HepG2 (cell line): Measurements from ENCODE around the gene NME4. TPM values are rescaled to one million over a fixed set of nuclear protein-coding genes. Genes with fewer than 3 reads are reported as not detected.

Experiments
- ARID4A ChIP-seq: sonication (generic); formaldehyde crosslinking; IDR thresholded peaks from 2 replicates; pipeline ENCODE4 v1.5.0; 2020; ENCODE audit warnings: mild to moderate bottlenecking, missing genetic modification reagents, borderline replicate concordance
- ATF6 ChIP-seq: sonication (generic); formaldehyde crosslinking; conservative IDR thresholded peaks from 2 replicates; pipeline ENCODE4 v1.4.0; 2020; ENCODE audit warnings: missing genetic modification reagents
- MEF2D ChIP-seq: sonication (generic); formaldehyde crosslinking; IDR thresholded peaks from 2 replicates; pipeline ENCODE4 v1.5.1; 2020; ENCODE audit warnings: mild to moderate bottlenecking, missing genetic modification reagents
- RBFOX2 ChIP-seq: fragments of 200-400 bp; formaldehyde crosslinking; IDR thresholded peaks from 2 replicates; pipeline ENCODE4 v1.6.1; 2017; ENCODE audit warnings: low read depth, mild to moderate bottlenecking, low read length
- TARDBP ChIP-seq: sonication (generic); formaldehyde crosslinking; IDR thresholded peaks from 2 replicates; pipeline ENCODE4 v1.8.0; 2022; ENCODE audit warnings: mild to moderate bottlenecking, missing genetic modification reagents
- TBX2 ChIP-seq: sonication (generic); formaldehyde crosslinking; IDR thresholded peaks from 2 replicates; pipeline ENCODE4 v1.5.0; 2020; ENCODE audit warnings: missing genetic modification reagents, mild to moderate bottlenecking, borderline replicate concordance
- ZFX ChIP-seq: sonication (generic); formaldehyde crosslinking; IDR thresholded peaks from 2 replicates; pipeline ENCODE4 v1.4.0; 2020; ENCODE audit warnings: mild to moderate bottlenecking, low read depth, missing genetic modification reagents, moderate library complexity
- ZMAT5 ChIP-seq: sonication (generic); formaldehyde crosslinking; IDR thresholded peaks from 2 replicates; pipeline ENCODE4 v1.5.0; 2020; ENCODE audit warnings: mild to moderate bottlenecking, low read depth, missing genetic modification reagents, borderline replicate concordance
- ZNF121 ChIP-seq: sonication (generic); formaldehyde crosslinking; IDR thresholded peaks from 2 replicates; pipeline ENCODE4 v1.5.0; 2020; ENCODE audit warnings: mild to moderate bottlenecking, missing genetic modification reagents
- ZNF674 ChIP-seq: sonication (generic); formaldehyde crosslinking; IDR thresholded peaks from 2 replicates; pipeline ENCODE4 v1.5.0; 2020; ENCODE audit warnings: low read depth, mild to moderate bottlenecking, missing genetic modification reagents
- ZNF713 ChIP-seq: sonication (generic); formaldehyde crosslinking; IDR thresholded peaks from 2 replicates; pipeline ENCODE4 v1.4.0; 2020; ENCODE audit warnings: mild to moderate bottlenecking, missing genetic modification reagents
- ZNF747 ChIP-seq: sonication (generic); formaldehyde crosslinking; IDR thresholded peaks from 2 replicates; pipeline ENCODE4 v1.8.1; 2023; ENCODE audit warnings: missing genetic modification reagents, mild to moderate bottlenecking, borderline replicate concordance
- ZNF788 ChIP-seq: sonication (generic); formaldehyde crosslinking; IDR thresholded peaks from 2 replicates; pipeline ENCODE4 v1.5.0; 2020; ENCODE audit warnings: mild to moderate bottlenecking, missing genetic modification reagents, borderline replicate concordance
- ZSCAN31 ChIP-seq: sonication (generic); formaldehyde crosslinking; IDR thresholded peaks from 2 replicates; pipeline ENCODE4 v1.5.0; 2020; ENCODE audit warnings: low read depth, mild to moderate bottlenecking, missing genetic modification reagents
- polyA plus RNA-seq, 8 experiments: library from polyadenylated mRNA; depleted of rRNA in 3 of 8; stranded (reverse) in 7 of 8; unstranded in 1 of 8; fragments of >200 nt; fragmentation: Illumina TruSeq in 4 of 8; extraction: Trizol in 4 of 8; gene quantifications; 2 replicates each; pipeline versions ENCODE4 v1.2.1 to v1.2.3, GENCODE V29; 2011 to 2016; ENCODE audit warnings: low read depth in 4 of 8, missing spikeins in 1 of 8, mixed read lengths in 1 of 8; ENCODE audit not compliant: insufficient read depth in 1 of 8
- total RNA-seq, 5 experiments: library from RNA; depleted of rRNA; stranded (reverse); fragments of >200 nt; fragmentation: Illumina TruSeq; extraction: Trizol; gene quantifications; 2 replicates each; pipeline ENCODE4 v1.2.3, GENCODE V29; 2016; ENCODE audit warnings: low read depth in 1 of 5

Gene NME4
- total and polyA plus RNA-seq, 2 of the 13 experiments (the other 11 are each of a cell fraction or from before 2014, with no cell fraction given), result 121 to 263 TPM

DNA sequence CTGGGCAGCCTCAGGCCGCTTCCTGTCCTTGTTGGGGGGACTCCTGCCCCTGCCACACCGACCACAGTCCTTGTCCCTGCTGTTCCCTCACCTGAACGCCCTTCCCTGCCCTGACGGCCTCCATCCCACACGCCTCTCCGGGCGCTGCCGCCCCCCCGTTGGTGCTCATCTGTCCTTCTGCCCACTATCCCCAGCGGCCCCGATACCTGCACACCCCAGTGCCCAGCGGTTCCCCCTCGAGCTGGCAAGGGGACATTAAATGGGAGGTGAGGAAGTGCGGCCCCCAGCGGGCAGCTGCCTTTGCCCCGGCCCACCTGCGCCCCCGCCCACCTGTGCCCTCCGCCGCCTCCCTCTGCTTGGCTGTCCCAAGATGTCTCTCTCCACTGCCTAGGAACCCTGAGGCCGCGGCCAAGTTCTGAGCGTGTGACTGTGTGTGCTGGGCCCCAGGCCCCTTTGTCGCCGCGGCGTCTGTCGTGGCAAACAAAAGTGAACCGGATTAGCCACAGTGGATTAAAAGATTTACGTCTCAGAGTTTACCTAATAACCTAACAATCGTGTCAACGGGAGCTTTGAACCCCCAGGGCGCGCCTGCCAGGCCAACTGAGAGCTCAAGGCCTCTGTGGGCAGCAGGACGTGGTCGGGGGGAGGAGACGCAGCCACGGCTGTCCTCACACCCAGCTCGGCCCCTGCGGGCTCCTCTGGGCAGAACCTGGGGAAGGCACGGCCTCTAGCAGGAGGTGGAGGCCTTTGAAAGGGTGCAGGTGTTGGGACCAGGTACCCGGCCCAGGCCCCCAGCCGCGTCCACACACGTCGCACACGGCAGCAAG, 36.9 kb upstream of the NME4 start (continued):
- TF ChIP-seq MEF2D (CRISPR knock-in tag) (0 out of 2 replicates have a peak, but pooled peaks have one; percentile 62), ATF6 (CRISPR knock-in tag) (no peak), ZMAT5 (CRISPR knock-in tag) (no peak), ZNF747 (CRISPR knock-in tag) (0 out of 2 replicates have a peak, but pooled peaks have one; percentile 30), ZFX (CRISPR knock-in tag) (peak; percentile 87), ARID4A (CRISPR knock-in tag) (peak; percentile 42; the same call in 1 of the 2 replicates), TBX2 (CRISPR knock-in tag) (peak; percentile 95), RBFOX2 (0 out of 2 replicates have a peak, but pooled peaks have one; percentile 18), ZSCAN31 (CRISPR knock-in tag) (no peak; the same call in 1 of the 2 replicates), ZNF121 (no peak), ZNF713 (no peak), ZNF788 (0 out of 2 replicates have a peak, but pooled peaks have one; percentile 66), ZNF674 (CRISPR knock-in tag) (no peak), TARDBP (CRISPR knock-in tag) (0 out of 2 replicates have a peak, but pooled peaks have one; percentile 49)
